GM23248 (cell line): Measurements from ENCODE around the gene TBC1D22A. TPM values are rescaled to one million over a fixed set of nuclear protein-coding genes. Genes with fewer than 3 reads are reported as not detected.

Experiments used
- DNase-seq: peaks from one replicate; pipeline ENCODE4 v3.0.0-alpha.2; 2015
- H2AFZ ChIP-seq: fragments of 200-600 bp; sonication (generic); 2 replicates; pipeline ENCODE4 v1.6.1; 2016; ENCODE audit warnings: antibody characterized with exemption
- H3F3A ChIP-seq: fragments of 200-600 bp; sonication (generic); 2 replicates; pipeline ENCODE4 v1.6.1; 2016; ENCODE audit warnings: mild to moderate bottlenecking, antibody characterized with exemption, mixed run types; ENCODE audit not compliant: insufficient read depth
- H3K27ac ChIP-seq: fragments of 200-600 bp; sonication (generic); 2 replicates; pipeline ENCODE4 v1.5.1; 2016; ENCODE audit warnings: mild to moderate bottlenecking
- H3K27me3 ChIP-seq: fragments of 200-600 bp; sonication (generic); replicated peaks from 2 replicates; pipeline ENCODE4 v1.6.1; 2016; ENCODE audit warnings: mild to moderate bottlenecking; ENCODE audit not compliant: insufficient read depth
- H3K36me3 ChIP-seq: fragments of 200-600 bp; sonication (generic); 2 replicates; pipeline ENCODE4 v1.6.1; 2016; ENCODE audit warnings: low read depth, mild to moderate bottlenecking
- H3K4me1 ChIP-seq: fragments of 200-600 bp; sonication (generic); 2 replicates; pipeline ENCODE4 v1.6.1; 2016; ENCODE audit warnings: mild to moderate bottlenecking; ENCODE audit not compliant: insufficient read depth
- H3K4me2 ChIP-seq: fragments of 200-600 bp; sonication (generic); one replicate; pipeline ENCODE4 v1.6.1; 2016; ENCODE audit warnings: mild to moderate bottlenecking; ENCODE audit not compliant: unreplicated experiment
- H3K4me3 ChIP-seq: fragments of 200-600 bp; sonication (generic); 2 replicates; pipeline ENCODE4 v1.5.1; 2016; ENCODE audit warnings: mild to moderate bottlenecking
- H3K79me2 ChIP-seq: fragments of 200-600 bp; sonication (generic); 2 replicates; pipeline ENCODE4 v1.6.1; 2016; ENCODE audit warnings: mild to moderate bottlenecking; ENCODE audit not compliant: insufficient read depth
- H3K9ac ChIP-seq: fragments of 200-600 bp; sonication (generic); 2 replicates; pipeline ENCODE4 v1.6.1; 2016; ENCODE audit warnings: mild to moderate bottlenecking
- H3K9me2 ChIP-seq: fragments of 200-600 bp; sonication (generic); 2 replicates; pipeline ENCODE4 v1.6.1; 2016; ENCODE audit warnings: mixed run types, mild to moderate bottlenecking, moderate library complexity; ENCODE audit not compliant: insufficient read depth
- H3K9me3 ChIP-seq: fragments of 200-600 bp; sonication (generic); one replicate; pipeline ENCODE4 v1.6.1; 2017; ENCODE audit warnings: low read depth
- H4K20me1 ChIP-seq: fragments of 200-600 bp; sonication (generic); 2 replicates; pipeline ENCODE4 v1.6.0; 2016; ENCODE audit not compliant: insufficient read depth
- EZH2 ChIP-seq: fragments of 200-600 bp; sonication (generic); IDR thresholded peaks from 2 replicates; pipeline ENCODE4 v1.6.1; 2018; ENCODE audit warnings: antibody characterized with exemption, mild to moderate bottlenecking; ENCODE audit not compliant: insufficient read depth, poor library complexity, severe bottlenecking
- EZH2phosphoT487 ChIP-seq: fragments of 200-600 bp; sonication (generic); IDR thresholded peaks from 2 replicates; pipeline ENCODE4 v1.6.1; 2018; ENCODE audit warnings: antibody characterized with exemption, moderate library complexity, mild to moderate bottlenecking, low read depth; ENCODE audit not compliant: insufficient read depth
- WGBS, 2 experiments: methylation state at CpG; one replicate each; pipeline ENCODE4 v1.1.6; 2015 to 2017; ENCODE audit warnings: low lambda C conversion rate in 2 of 2, low coverage in 1 of 2; ENCODE audit errors: missing lambda C conversion rate in 2 of 2; 5-methylcytosine and 5-hydroxymethylcytosine counted together
- in situ Hi-C: fragments of 300-500 bp; cut with MboI; formaldehyde crosslinking; loops from 2 replicates; pipeline ENCODE4 v1.15.0; 2020
- polyA plus RNA-seq: library from polyadenylated mRNA; unstranded; fragments of >200 nt; fragmentation: Nextera tagmentation; extraction: Ambion mirVana; gene quantifications from 2 replicates; pipeline ENCODE4 v1.2.1, GENCODE V29; 2016
- total RNA-seq: library from RNA; depleted of rRNA; stranded (reverse); fragments of >200 nt; shearing (Covaris generic); gene quantifications from 2 replicates; pipeline ENCODE4 v1.2.3, GENCODE V29; 2014

Gene TBC1D22A
- total and polyA plus RNA-seq, 2 experiments from 2014 or later: 12.3 to 16.9 TPM

DNA sequence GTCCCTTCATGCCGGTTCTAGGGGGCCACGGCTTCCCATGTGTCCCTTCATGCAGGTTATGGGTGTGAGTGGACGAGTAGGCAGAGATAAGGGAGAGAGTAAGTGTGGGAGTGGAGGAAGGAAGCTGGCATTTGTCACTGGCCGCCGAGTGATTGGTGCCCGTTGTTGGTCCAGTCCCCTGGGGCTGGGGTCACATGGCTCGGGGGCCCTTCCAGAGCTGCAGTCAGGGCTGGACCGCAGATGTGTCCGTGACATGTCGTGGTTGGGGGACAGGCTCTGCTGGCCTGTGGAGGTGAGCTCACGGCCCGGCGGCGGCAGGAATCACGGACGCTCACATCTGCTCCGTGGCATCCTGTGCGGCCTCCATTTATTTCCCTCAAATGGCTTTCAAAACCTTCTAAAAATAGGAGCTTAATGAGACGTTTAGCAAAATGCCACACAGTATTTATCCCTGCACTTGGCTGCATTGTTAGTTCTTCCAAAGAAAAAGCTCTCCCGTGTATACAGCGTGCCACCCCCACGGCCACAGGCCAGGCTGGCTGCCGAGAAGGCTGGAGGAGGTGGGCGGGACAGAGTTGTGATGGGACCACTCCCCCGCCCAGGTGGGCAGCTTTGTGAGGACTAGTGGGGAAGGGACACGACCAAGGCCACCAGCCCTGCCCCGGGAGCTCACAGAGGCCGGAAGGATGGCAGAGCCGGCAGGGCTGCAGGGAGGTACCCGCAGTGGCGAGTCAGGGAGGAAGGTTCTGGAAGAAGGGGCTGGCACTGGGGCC is 386.7 kb downstream of the TBC1D22A start:
- Histone ChIP-seq H3K9me2 (no peaks in the 10 kb centered on the region), H3K27me3 (no peaks in the 10 kb centered on the region), H4K20me1 (no peaks in the 10 kb centered on the region), H3K36me3 (no peaks in the 10 kb centered on the region), H3K4me1 (peaks cover 5% of the 10 kb centered on the region; the same call in 1 of the 2 replicates), H3K4me2 (no peak overlapping the region), H3K79me2 (no peaks in the 10 kb centered on the region), H3K4me3 (no peak overlapping the region), H3K27ac (no peak overlapping the region), H2AFZ (no peak overlapping the region), H3K9me3 (no peaks in the 10 kb centered on the region), H3K9ac (no peak overlapping the region), H3F3A (no peaks in the 10 kb centered on the region)
- TF ChIP-seq EZH2phosphoT487 (no peak), EZH2 (no peak)
- in situ Hi-C loops: no loop called here
- WGBS, 2 experiments: 90 to 94% methylated on average over 29 to 31 of the region's 31 CpGs
- no peak for DNase-seq

DNA sequence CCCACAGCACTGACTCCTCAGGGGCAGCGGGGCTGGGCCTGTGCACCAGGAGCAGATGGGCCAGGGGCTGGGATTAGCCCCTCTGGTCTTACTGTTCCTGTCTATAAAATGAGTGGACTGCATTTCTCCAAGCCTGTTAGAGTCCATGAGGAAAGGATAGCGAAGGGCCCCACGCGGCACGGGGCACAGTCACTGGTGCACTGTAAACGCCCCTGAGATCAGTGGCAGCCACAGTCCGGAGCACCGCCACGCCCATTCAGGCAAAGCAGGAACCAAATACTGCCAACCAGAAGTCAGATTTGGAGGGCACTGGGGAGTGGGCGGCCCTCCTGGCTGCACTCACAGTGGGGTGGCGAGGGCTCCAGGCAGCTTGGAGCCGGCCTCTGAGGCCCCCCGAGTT is 387.5 kb downstream of the TBC1D22A start:
- Histone ChIP-seq H3K36me3 (no peaks in the 10 kb centered on the region), H2AFZ (no peak overlapping the region), H3K27ac (no peak overlapping the region), H4K20me1 (no peaks in the 10 kb centered on the region), H3K79me2 (no peaks in the 10 kb centered on the region), H3K4me1 (peaks cover 6% of the 10 kb centered on the region), H3K9ac (no peak overlapping the region), H3K9me2 (no peaks in the 10 kb centered on the region), H3K4me2 (no peak overlapping the region), H3K9me3 (no peaks in the 10 kb centered on the region), H3K27me3 (no peaks in the 10 kb centered on the region), H3F3A (no peaks in the 10 kb centered on the region), H3K4me3 (no peak overlapping the region)
- TF ChIP-seq EZH2phosphoT487 (no peak), EZH2 (no peak)
- in situ Hi-C loops: no loop called here
- 92% methylated on average over 13 of the region's 13 CpGs for WGBS, 2 experiments
- no peak for DNase-seq

DNA sequence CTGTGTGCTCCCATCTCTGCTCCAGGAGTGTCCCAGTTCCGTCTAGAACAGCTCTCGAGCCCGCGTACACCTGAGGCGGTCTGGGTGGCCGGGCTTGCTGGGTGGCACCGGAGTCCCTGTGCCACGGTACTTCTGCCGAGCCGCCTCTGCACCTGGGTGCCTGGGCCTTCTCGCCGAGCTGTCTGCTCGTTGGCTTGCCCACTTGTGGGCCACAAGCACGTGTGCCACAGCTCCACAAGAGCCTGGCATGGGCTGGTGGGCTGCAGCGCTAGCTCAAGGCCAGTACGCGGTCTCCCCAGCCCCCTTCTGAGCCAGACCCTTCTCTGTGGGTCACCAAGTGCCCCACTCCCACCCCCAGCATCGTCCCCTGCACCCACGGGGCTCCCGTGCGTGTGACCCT is 388.0 kb downstream of the TBC1D22A start:
- Histone ChIP-seq H3K36me3 (no peaks in the 10 kb centered on the region), H3K27ac (no peak overlapping the region), H3K4me2 (no peak overlapping the region), H3K4me3 (no peak overlapping the region), H3K9me3 (no peaks in the 10 kb centered on the region), H3K79me2 (no peaks in the 10 kb centered on the region), H3K27me3 (no peaks in the 10 kb centered on the region), H3F3A (no peaks in the 10 kb centered on the region), H4K20me1 (no peaks in the 10 kb centered on the region), H3K4me1 (peaks cover 10% of the 10 kb centered on the region), H3K9ac (no peak overlapping the region), H2AFZ (no peak overlapping the region), H3K9me2 (no peaks in the 10 kb centered on the region)
- no peak for DNase-seq
- WGBS, 2 experiments: 88 to 89% methylated on average over 17 to 21 of the region's 21 CpGs
- TF ChIP-seq EZH2phosphoT487 (no peak), EZH2 (no peak)
- in situ Hi-C loops: no loop called here

DNA sequence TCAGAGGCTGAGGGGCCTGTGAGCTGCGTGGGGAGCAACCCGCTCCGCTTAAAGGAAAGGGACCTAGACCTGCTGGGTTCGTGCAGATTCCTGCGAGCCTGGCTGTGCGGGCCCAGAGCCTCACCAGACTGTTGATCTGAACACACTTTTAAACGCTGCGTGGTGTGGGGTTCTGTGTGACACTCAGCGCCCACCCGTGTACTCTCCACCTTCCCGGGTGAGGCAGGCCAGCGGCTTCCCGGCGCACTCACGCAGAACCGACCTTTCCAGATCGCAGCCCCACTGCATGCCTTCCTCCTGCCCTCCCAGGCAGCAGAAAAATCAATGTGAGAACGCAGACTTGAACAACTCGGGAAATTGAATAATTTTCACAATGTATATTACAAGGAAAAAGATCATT is 388.6 kb downstream of the TBC1D22A start:
- no peak overlapping the region for H3K9ac ChIP-seq
- no peak overlapping the region for H3K27ac ChIP-seq
- WGBS, 2 experiments: 96 to 99% methylated on average over 19 of the region's 19 CpGs
- no peaks in the 10 kb centered on the region for H3K27me3 ChIP-seq
- H2AFZ ChIP-seq: no peak overlapping the region
- H3K4me3 ChIP-seq: no peak overlapping the region
- H3K4me1 ChIP-seq: peaks cover 10% of the 10 kb centered on the region
- no peaks in the 10 kb centered on the region for H3K79me2 ChIP-seq
- TF ChIP-seq EZH2: no peak
- TF ChIP-seq EZH2phosphoT487: no peak
- in situ Hi-C loops: no loop called here
- no peaks in the 10 kb centered on the region for H3K9me3 ChIP-seq
- H3K36me3 ChIP-seq: no peaks in the 10 kb centered on the region
- no peak overlapping the region for H3K4me2 ChIP-seq
- H3F3A ChIP-seq: no peaks in the 10 kb centered on the region
- no peaks in the 10 kb centered on the region for H3K9me2 ChIP-seq
- no peaks in the 10 kb centered on the region for H4K20me1 ChIP-seq
- no peak for DNase-seq
